Stimulated activated CD8-positive, alpha-beta memory T cell treated with anti-CD3 and anti-CD28 coated beads, Interleukin-2, amount 100 ng/mL, for 1 hour (primary cell): ENCODE results near the gene SLC44A1.
A peak's percentile ranks its signal among the peaks of the same experiment; 100 is the strongest.

ENCODE experiments used
- DNase-seq, 2 donors: peaks; one replicate each; pipeline ENCODE4 v3.0.0-alpha.2; 2020; ENCODE audit warnings: low read depth in 2 of 2

The SLC44A1 gene

DNA sequence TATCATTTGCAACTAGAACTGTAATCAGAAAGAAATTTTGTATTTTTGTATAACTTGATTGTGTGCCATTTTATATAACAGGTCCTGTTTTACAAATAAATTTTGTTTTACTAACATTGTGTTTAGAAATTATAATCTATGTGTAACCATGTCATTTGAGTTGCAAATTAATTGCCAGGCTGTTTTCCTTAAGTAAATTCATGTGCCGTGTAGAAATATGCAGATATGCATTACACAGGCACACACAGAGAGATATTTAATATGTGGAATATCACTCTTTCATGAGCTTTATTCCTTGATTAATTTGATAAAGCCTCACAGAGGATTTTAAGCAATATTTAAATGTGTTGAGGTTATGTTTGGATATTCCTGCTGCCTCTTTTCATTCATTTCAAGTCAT lies 146.8 kb downstream of the SLC44A1 start:
- no peak for DNase-seq

DNA sequence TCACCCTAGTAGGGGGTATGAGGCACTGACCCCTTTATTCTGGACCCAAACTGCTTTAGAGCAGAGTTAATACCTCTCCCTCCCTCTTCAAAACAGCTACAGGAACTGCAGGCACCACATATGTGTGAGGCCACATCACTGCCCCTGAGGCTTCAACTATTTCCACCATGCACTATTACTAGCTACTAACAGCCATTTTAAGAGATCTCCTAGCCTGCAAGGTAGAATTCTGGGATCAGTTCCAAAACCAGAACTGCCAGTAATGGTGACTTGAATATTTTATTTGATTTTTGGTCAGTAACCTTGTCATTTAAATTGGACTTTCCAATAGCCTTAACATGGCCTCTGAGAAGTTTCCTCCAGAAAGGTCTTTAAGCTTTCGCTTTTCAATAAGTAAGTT lies 148.1 kb downstream of the SLC44A1 start:
- DNase-seq = no peak

DNA sequence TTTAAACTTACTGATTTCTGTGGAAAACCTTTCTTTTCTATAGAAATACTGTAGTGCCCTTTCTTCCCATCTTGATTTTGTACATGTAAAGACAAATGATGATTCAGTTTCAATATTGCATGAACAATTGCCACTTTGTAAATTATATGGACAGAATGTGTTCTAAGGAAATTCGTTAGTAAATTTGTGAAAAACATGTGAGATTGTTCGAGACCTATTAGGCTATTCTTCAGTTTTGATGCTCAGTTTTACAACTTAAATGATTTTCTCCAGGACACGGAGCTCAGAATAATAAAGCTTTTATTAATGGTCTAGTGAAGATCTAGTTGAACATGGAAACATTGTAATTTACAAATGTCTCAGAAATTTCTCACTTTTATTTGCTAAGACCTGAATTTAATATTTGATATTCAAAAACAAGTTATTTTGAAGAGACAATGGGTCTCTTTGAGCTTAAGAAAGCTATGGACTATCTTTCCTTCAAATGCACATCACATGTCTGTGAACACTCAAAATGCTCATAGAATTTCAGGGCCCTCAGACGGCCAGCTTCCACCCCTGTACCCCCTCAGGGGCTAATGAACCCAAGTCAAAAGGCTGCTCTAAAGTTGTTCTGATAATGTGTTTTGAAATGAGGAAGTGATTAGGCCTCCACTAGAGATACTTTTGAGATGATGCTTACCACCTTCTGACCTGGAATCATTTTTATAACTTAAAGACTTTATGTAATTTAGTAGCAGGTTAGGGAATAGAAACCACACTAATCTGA lies 149.3 kb downstream of the SLC44A1 start:
- DNase-seq = no peak

DNA sequence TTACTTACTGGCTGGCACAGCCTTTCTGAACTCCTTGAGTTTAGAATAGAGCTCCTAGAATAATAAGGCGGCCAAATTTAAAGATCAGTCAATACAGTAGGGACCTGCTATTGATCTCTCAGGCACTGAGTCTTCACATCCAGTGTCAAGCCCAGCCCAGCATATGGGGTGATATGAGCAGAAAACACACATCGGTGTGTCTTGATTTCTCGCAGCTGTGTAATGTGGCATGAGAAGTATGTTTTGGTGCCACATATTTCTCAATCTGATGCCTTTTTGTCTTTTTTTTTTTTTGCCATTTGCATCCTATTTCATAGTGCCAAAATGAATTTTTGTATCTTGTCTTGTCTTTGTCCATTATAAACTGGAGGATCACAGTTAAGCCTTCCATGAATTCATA lies 152.0 kb downstream of the SLC44A1 start:
- DNase-seq = no peak

DNA sequence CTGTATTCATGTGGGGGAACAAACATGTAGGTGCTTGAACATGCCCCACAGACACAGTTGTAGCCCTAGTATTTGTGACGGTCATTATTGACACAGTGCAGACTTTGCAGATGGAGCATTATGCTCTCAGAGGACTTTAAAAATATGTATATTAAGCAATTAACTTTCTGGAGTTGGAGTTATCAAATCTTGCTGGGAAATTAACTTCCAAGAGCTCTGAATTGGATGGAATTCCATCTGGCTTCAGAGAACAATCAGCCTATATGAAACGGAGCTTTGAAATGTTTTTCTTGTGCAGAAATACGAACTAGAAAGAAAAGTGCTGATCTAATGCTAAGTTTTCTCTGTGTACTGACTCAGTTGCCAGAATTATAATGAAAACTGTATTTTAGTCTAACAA lies 152.4 kb downstream of the SLC44A1 start:
- DNase-seq = no peak

DNA sequence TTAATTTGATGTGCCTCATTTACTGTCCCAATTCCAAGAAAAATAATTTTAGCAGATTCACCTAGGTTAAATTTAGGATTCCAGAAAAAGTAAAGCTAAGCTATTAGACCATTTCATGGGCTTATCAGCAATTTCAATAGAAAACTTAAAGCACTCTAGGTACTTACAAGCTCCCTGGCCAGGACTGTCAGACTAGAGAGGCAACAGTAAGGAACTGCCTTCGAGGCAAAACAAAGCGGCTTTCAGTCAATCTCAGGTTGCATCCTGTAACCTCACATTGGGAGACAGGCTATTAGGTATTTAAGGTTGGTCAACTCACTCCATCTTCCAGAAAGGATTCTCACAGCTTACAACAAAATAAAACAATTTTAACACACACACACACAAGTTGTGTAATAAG lies 154.7 kb downstream of the SLC44A1 start:
- no peak for DNase-seq

DNA sequence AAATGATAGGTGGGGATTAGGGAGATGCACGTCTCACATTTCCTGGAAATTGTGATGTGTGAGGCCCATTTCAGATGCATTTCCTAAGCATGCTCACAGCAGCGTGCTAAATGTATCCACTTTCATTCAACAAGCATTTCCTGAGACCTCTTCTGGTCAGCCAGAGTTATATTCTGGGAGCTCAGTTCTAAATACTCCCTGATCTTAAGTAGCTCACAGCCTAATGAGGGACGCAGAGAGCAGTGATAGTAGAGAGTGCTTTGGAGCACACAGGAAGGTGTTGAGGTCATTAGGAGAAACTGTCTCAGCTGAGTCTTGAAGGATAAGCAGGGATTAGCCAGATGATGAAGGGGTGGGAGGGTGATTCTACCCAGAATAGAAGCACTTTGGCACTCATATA lies 157.2 kb downstream of the SLC44A1 start:
- DNase-seq = no peak

DNA sequence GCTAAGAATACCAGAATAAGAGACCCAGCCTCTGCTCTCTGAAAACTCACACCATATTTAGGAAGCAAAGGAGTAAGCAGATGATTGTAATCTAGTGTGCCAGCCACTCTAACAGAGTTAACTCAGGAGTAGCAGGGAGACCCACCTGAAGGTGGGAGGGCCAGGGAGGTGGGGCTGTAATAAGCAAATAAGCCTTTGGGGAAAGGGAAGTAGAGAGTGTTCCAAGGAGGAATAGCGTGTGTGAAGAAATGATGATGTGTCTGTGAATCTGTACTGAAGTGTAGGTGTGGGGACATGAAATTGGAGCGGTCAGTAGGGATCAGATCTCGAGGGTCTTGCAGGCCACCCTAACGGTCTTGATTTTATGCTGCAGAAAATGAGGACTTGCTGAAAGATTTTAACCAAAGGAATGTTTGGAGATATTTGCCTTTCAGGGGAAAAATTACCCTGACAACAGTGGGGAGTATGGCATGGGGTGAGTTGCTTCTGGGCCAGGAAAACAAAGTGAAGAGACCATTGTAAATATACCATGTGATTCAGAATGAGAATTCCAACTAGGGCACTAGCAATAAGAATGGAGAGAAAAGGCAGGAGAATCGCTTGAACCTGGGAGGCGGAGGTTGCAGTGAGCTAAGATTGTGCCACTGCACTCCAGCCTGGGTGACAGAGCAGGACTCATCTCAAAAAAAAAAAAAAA lies 159.2 kb downstream of the SLC44A1 start:
- no peak for DNase-seq

DNA sequence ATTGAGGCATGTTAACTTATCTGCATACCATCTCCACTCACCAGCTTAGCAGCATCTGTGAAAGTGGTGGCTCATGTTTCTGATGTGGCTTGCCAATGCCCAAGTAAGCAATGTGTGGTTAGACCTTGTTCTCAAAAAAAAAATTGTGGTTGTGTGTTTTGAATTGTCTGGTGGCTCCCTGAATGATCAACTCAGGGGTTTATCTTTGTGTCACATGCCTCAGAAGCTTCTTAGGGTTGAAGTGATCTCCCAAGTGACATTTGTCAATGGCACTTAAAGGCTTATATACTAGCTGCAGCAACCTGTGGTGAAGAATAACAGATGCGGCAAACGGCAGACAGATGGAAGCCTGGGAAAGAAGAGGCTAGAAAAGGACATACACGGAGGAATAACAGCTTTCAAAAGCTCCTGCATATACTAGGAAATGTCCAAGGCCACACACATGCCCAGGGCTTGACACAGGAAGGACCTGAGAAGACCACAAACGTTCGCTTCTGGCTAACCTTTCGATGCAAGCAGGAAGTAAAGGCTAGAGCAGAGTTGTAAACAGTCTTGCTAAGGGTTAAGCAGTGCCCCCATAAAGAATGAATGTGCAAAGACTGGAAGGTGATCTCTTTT lies 161.2 kb downstream of the SLC44A1 start:
- peak; percentile 9 to 12 for DNase-seq

DNA sequence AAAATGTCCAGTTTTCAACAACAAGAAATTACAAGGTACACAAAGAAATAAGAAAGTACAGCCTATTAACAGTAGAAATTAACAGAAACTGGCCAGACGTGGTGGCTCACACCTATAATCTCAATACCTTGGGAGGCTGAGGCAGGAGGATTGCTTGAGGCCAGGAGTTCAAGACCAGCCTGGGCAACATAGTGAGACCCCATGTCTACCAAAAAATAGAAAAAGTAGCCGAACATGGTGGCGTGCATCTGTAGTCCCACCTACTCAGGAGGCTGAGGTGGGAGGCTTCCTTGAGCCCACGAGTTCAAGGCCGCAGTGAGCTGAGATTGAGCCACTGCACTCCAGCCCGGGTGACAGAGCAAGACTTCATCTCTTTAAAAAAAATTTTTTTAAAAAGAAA lies 161.9 kb downstream of the SLC44A1 start:
- no peak for DNase-seq

DNA sequence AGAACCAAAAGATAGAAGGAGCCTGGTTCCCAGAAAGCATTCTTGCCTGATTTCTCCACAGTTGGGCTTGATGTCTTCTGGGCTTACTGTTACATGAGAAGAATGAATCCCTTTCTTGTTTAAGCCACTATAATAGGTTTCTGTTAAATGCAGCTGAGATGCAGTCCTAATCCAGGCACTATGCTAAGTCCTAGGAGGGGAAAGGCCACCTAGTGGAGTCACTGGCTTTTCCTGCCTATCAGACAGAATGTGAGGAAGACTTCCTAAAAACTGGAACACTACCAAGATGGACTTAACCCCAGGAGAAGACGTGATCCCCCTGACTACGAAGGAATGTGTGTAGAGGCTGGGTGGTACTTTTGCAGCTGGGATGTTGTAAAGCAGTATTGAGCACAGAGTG lies 169.1 kb downstream of the SLC44A1 start:
- no peak for DNase-seq

DNA sequence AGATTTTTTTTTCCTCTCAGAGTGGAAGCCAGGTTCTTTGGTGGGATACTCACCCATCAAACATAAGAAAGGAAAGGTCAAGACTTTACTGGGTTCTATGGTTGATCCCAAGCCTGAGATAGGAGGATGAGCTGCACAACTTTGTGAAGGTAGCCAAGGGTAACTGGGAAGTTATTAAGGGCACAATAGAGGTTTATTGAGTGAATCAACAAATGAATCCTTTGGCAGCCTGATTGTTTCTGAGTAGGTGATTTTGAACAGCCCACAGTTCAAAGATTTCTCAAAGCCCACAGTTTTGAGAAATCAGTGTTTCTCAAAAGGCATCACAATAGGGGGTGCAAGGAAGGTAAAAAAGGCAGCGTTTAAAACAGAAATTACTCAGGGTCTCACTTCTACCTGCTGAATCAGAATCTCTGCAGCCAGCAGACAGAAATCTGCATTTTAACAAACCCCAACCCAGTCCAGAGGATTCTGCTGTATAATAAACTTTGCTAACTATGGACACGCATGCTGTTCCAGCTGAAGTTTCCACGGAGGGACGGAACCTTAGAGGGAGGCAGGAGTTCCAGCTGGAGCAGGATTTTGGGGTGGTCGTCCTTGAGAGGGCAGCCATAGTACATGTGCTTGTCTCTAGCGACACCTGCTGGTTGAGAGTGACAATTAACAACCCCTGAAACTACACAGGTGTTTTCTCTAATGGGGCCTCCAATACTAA lies 170.7 kb downstream of the SLC44A1 start:
- peak; percentile 21 to 39 for DNase-seq

DNA sequence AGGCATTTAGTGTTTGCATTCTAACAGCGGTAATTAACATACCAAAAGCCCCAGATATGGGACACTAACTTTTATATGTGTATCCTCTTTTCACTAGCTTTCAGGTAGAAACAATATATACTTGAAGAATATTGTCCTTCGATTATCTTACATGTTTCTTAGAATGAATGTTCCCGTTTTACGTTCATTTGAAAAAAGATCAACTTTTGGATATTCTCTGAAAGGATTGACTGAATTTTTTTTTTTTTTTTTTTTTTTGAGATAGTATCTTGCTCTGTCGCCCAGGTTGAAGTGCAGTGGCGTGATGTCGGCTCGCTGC lies 171.2 kb downstream of the SLC44A1 start:
- no peak for DNase-seq

DNA sequence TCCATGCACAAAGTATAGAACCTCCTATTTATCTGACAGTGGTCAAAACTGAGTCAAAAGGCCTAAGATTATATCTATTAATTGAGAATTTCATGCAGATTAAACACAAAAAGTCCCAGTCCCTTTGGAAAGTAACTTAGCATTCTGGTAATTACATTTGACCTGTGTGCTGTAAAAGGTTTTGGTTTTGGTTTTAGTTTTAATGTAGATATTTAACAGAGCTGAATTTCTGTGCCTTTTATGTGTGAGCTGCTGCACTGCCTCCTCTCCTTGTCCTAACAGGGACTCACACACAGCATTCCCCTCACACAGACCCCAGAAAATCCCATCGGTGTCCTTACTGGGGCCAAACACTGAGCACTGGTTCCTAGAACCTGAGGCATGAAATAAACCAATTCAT lies 172.4 kb downstream of the SLC44A1 start:
- no peak for DNase-seq

DNA sequence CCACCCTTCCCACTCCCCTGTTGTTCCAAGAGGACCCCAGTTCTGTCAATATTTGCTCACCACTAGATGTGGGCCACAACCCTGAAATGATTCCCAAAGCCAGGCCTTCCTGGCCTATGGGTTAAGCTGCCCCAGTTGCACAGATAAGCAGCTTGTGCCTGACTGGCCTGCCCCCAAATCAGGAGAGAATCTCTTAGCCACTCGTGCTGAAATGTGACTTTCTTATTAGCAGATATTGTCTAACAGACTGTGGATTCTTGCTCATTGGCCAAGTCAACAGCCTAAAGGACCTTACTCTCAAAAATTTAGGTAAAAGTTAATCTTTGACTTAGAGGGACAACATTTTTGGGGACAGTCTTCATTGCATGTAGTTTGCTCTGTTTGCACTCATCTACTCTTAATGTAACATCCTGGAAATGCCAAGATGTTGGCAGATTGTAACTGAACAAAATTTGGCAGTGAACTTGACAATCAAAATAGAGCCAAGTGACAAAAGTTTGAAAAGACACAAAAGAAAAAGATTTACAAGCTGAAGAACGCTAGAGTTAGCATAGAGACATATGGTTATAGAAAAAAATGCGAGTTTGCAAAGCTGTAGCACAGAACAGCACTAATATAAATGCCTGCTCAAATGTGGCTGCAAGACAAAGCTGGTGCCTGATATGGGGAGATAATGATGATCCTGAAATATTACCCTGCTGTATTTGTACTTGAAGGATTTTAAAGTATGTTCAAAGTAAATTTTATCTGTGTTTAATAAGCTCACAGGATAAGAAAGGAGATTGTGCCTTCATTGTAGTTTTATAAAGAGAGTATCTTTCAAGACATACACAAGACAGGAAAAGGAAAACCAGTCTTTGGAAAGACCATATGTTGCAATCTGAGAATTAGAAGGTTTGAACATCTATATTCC lies 174.4 kb downstream of the SLC44A1 start:
- DNase-seq = no peak

DNA sequence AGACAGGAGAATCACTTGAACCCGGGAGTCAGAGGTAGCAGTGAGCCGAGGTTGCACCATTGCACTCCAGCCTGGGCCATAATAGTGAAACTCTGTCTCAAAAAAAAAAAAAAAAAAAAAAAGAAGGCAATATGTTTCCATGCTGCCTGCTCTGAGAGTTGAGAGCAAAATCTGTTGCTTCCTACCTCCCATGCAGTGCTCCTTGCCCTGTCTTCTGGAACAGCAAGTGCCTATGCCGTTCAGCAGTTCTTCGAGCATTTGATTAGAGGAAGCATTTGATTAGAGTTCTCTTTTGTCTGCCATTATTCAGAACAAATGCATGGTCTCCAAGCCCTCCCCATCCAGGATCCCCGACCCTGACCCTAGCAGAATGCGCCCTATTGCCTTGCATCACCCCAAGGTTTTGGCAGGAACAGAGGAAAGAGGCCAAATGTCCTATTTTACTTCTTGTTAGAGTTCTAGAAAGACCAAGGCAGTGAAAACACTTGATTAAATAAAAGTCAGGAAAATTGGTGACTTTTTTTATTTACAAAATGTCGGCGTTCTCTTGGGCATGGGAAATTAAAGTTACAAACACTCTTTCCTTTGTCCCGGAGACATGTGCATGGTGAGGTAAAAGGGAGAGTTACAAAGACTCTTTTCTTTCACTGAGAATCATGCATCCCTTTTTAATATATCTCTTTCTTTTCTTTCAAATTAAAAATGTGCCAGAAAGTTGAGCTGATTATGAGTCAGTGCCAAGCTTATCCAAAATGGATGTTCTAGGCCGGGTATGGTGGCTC lies 175.6 kb downstream of the SLC44A1 start:
- DNase-seq = no peak

DNA sequence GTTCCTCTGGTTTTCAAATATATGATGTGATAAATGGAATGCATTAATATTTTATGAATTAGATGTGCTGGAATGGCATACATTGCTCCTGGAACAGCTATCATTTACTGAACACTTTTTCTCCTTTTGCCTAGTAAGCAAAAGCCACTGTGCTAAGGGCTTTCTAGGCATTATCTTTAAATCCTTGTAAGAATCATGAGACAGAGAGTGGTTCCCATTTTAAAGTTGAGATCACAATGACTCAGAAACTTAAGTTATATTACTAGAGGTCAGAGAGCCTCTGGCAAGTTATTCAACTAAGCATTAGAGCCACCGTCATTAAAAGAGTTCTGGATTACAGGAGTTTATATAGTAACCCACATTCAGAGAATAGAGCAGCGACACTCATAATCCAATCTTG lies 176.7 kb downstream of the SLC44A1 start:
- DNase-seq = no peak

DNA sequence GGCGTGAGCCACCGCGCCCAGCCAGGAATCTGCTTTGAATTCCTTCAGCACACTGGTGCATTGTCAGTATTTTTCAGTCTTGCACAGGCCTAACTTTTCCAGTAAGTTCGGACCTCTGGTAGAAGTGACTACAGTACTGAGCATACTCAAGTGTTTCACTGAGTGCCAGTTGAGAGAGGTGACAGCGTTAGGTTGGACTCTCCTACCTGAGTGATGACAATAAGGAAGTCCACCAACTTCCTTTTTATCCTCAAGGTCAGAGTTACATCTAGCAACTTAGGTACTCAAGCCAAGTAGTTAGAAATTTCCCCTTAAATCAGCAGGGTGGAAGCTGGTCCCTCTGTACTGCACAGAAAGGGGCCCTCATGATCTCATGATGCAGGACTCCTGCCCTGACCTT lies 177.4 kb downstream of the SLC44A1 start:
- DNase-seq = no peak

DNA sequence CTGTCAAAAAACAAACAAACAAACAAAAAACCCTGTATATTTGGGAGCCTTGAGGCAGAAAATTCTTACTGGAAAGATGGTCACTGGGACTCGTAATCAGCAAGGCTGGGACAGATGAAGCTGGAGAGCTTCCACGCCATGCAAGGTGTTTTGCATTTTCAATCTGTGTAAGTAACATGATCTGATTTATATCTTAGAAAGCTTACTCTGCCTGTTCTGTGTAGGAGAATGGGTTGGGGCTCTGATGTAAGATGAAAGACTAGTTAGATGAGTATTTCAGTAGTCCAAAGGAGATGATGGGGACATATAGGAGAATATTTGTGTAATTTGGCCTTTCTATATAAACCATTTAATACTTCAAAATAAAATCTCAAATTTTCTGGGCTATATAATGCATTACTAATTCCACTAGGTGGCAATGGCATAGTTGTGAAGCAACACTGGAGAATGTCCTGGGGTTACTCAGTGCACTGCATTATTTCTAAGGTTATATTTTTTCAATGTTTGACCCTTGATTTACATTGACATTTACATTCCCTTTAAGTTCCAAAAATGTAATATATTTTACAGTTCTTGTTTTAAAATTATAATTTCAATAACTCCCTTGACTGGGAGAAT lies 181.5 kb downstream of the SLC44A1 start:
- DNase-seq = no peak

DNA sequence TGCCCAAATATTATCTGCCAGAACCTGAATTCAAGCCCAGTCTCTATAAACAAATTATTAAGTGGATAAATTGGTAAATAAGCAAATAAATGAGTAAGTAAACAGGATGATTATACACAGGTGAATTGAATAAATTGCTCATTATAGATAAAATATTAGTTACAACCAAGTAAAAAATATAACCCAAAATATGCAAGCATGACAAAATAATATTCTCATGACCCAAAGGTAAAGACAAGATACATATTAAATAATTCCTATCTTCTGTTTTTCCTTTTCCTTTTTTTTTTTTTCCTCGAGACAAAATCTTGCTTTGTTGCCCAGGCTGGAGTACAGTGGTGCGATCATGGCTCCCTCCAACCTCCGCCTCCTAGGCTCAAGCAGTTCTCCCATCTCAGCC lies 182.2 kb downstream of the SLC44A1 start:
- no peak for DNase-seq
